Measurements from ENCODE around the gene PRM1. TPM values are rescaled to one million over a fixed set of nuclear protein-coding genes. Genes with fewer than 3 reads are reported as not detected.

Gene PRM1
- total and polyA plus RNA-seq, 2 of the 13 experiments (the other 11 are each of a cell fraction or from before 2014, with no cell fraction given): not detected

DNA sequence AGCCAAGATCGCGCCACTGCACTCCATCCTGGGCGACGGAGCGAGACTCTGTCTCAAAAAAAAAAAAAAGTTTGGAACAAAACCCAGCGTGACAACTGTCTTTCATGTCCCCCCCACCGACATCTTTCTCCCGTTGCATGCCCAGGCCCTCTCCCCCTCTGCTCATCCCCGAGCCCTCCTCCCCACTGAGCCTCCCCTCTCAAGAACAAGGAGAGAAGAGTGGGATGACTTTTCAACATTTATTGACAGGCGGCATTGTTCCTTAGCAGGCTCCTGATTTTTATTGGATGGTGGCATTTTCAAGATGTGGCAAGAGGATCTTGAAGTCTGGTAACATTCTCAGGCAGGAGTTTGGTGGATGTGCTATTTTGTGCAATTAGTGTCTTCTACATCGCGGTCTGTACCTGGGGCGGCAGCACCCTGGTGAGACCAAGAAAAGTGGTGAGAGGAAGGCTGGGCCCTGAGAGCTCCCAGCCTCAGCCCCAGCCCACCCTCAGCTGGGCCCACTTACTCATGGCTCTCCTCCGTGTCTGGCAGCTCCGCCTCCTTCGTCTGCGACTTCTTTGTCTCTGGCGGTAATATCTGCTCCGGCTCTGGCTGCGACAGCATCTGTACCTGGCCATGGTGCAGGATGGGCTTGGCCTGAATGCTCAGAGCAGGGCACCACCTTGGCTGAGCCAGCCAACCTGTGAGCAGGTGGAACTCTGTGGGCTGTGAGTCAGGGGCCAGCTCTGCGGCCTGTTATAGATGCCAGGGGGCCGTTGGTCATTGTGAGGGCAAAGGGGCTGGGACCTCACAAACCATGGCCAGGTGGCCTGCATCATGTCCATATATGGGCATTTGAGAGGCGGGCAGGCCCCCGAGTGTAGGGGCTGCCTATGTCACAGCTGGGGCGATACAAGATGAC, at the start of gene PRM1 (continued):
- 0 out of 2 replicates have a peak, but pooled peaks have one; percentile 49 for TF ChIP-seq JUND (CRISPR knock-in tag; IDR thresholded peaks at IDR 0.05)
- no peak for TF ChIP-seq PAF1 (CRISPR knock-in tag; IDR thresholded peaks at IDR 0.05)
- TF ChIP-seq, protein P1, sequence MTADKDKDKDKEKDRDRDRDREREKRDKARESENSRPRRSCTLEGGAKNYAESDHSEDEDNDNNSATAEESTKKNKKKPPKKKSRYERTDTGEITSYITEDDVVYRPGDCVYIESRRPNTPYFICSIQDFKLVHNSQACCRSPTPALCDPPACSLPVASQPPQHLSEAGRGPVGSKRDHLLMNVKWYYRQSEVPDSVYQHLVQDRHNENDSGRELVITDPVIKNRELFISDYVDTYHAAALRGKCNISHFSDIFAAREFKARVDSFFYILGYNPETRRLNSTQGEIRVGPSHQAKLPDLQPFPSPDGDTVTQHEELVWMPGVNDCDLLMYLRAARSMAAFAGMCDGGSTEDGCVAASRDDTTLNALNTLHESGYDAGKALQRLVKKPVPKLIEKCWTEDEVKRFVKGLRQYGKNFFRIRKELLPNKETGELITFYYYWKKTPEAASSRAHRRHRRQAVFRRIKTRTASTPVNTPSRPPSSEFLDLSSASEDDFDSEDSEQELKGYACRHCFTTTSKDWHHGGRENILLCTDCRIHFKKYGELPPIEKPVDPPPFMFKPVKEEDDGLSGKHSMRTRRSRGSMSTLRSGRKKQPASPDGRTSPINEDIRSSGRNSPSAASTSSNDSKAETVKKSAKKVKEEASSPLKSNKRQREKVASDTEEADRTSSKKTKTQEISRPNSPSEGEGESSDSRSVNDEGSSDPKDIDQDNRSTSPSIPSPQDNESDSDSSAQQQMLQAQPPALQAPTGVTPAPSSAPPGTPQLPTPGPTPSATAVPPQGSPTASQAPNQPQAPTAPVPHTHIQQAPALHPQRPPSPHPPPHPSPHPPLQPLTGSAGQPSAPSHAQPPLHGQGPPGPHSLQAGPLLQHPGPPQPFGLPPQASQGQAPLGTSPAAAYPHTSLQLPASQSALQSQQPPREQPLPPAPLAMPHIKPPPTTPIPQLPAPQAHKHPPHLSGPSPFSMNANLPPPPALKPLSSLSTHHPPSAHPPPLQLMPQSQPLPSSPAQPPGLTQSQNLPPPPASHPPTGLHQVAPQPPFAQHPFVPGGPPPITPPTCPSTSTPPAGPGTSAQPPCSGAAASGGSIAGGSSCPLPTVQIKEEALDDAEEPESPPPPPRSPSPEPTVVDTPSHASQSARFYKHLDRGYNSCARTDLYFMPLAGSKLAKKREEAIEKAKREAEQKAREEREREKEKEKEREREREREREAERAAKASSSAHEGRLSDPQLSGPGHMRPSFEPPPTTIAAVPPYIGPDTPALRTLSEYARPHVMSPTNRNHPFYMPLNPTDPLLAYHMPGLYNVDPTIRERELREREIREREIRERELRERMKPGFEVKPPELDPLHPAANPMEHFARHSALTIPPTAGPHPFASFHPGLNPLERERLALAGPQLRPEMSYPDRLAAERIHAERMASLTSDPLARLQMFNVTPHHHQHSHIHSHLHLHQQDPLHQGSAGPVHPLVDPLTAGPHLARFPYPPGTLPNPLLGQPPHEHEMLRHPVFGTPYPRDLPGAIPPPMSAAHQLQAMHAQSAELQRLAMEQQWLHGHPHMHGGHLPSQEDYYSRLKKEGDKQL (CRISPR knock-in tag; IDR thresholded peaks at IDR 0.05; ENCODE audit: low read depth): no peak
- TF ChIP-seq GATAD2A (CRISPR knock-in tag; IDR thresholded peaks at IDR 0.05): no peak
- TF ChIP-seq, protein P2, sequence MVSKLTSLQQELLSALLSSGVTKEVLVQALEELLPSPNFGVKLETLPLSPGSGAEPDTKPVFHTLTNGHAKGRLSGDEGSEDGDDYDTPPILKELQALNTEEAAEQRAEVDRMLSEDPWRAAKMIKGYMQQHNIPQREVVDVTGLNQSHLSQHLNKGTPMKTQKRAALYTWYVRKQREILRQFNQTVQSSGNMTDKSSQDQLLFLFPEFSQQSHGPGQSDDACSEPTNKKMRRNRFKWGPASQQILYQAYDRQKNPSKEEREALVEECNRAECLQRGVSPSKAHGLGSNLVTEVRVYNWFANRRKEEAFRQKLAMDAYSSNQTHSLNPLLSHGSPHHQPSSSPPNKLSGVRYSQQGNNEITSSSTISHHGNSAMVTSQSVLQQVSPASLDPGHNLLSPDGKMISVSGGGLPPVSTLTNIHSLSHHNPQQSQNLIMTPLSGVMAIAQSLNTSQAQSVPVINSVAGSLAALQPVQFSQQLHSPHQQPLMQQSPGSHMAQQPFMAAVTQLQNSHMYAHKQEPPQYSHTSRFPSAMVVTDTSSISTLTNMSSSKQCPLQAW (CRISPR knock-in tag; IDR thresholded peaks at IDR 0.05): no peak
- TF ChIP-seq U2AF2 (IDR thresholded peaks at IDR 0.05; ENCODE audit: low read depth, low read length): no peak
- TF ChIP-seq ATF4 (CRISPR knock-in tag; IDR thresholded peaks at IDR 0.05): no peak
- TF ChIP-seq GTF2F1 (IDR thresholded peaks at IDR 0.05; ENCODE audit: low read length): no peak
- no peak for TF ChIP-seq HMGA1 (CRISPR knock-in tag; conservative IDR thresholded peaks at IDR 0.05)
- TF ChIP-seq ZNF383 (CRISPR knock-in tag; IDR thresholded peaks at IDR 0.05; ENCODE audit: borderline replicate concordance): no peak
- no peak; the same call in 1 of the 2 replicates for TF ChIP-seq ZNF460 (CRISPR knock-in tag; IDR thresholded peaks at IDR 0.05; ENCODE audit: borderline replicate concordance)
- no peak for TF ChIP-seq ZSCAN30 (CRISPR knock-in tag; IDR thresholded peaks at IDR 0.05)
- TF ChIP-seq XRCC5 (optimal IDR thresholded peaks at IDR 0.05; ENCODE audit: low read length): peak; percentile 25
- TF ChIP-seq ZNF510 (CRISPR knock-in tag; IDR thresholded peaks at IDR 0.05; ENCODE audit: low read depth): no peak
- no peak for TF ChIP-seq MIXL1 (CRISPR knock-in tag; IDR thresholded peaks at IDR 0.05)
- no peak for TF ChIP-seq PHF5A (CRISPR knock-in tag; IDR thresholded peaks at IDR 0.05; ENCODE audit: low read depth, unreplicated experiment)
- no peak for TF ChIP-seq PHF21A (CRISPR knock-in tag; IDR thresholded peaks at IDR 0.05)
- TF ChIP-seq CREB1 (IDR thresholded peaks at IDR 0.05): no peak
- TF ChIP-seq CREB1 (CRISPR knock-in tag; IDR thresholded peaks at IDR 0.05): no peak
- no peak for TF ChIP-seq FOXC1 (CRISPR knock-in tag; IDR thresholded peaks at IDR 0.05; ENCODE audit: borderline replicate concordance)
- no peak for TF ChIP-seq SRY (CRISPR knock-in tag; IDR thresholded peaks at IDR 0.05)
- TF ChIP-seq, protein P3, sequence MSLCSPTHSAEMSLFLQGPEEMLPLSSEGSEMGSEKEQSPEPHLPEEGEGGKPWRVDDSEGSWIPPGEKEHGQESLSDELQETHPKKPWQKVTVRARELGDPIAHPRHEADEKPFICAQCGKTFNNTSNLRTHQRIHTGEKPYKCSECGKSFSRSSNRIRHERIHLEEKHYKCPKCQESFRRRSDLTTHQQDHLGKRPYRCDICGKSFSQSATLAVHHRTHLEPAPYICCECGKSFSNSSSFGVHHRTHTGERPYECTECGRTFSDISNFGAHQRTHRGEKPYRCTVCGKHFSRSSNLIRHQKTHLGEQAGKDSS (CRISPR knock-in tag; IDR thresholded peaks at IDR 0.05; ENCODE audit: borderline replicate concordance, low read depth): no peak
